Lung (tissue), 12 donors: Measurements from ENCODE around the gene SARS2. TPM values are rescaled to one million over a fixed set of nuclear protein-coding genes. Genes with fewer than 3 reads are reported as not detected.

Experiments used
- ATAC-seq: fragments of 200-7000 bp; cut with Tn5 transposase; one replicate; pipeline ENCODE4 v1.9.1; 2020; ENCODE audit warnings: moderate number of reproducible peaks; ENCODE audit not compliant: insufficient read depth, low FRiP score
- DNase-seq, 3 donors: peaks; one replicate each; pipeline ENCODE4 v3.0.0-alpha.2; 2013 to 2017
- H3K27ac ChIP-seq, 2 donors: one replicate each; pipeline ENCODE4 v1.5.1; 2013; ENCODE audit warnings: mild to moderate bottlenecking in 2 of 2, moderate library complexity in 2 of 2, control low read depth in 1 of 2, inconsistent platforms in 1 of 2, low read depth in 1 of 2, low read length in 1 of 2
- H3K27me3 ChIP-seq, 3 donors: one replicate each; pipeline ENCODE4 v1.5.1; 2013; ENCODE audit warnings: low read length in 2 of 3; ENCODE audit not compliant: control insufficient read depth in 3 of 3, insufficient read depth in 3 of 3
- H3K36me3 ChIP-seq, 4 donors: one replicate each; pipeline ENCODE4 v1.5.1; 2013; ENCODE audit warnings: low read length in 4 of 4, mild to moderate bottlenecking in 1 of 4, moderate library complexity in 1 of 4; ENCODE audit not compliant: control insufficient read depth in 4 of 4, insufficient read depth in 4 of 4
- H3K4me1 ChIP-seq, 5 donors: one replicate each; pipeline ENCODE4 v1.5.1; 2013; ENCODE audit warnings: low read length in 5 of 5, mild to moderate bottlenecking in 2 of 5, moderate library complexity in 1 of 5; ENCODE audit not compliant: control insufficient read depth in 5 of 5, insufficient read depth in 5 of 5
- H3K4me3 ChIP-seq: one replicate; pipeline ENCODE4 v1.5.1; 2013; ENCODE audit warnings: mild to moderate bottlenecking, control low read depth, moderate library complexity
- H3K9ac ChIP-seq, 2 donors: one replicate each; pipeline ENCODE4 v1.5.1; 2013; ENCODE audit warnings: low read length in 2 of 2, control low read depth in 1 of 2; ENCODE audit not compliant: insufficient read depth in 1 of 2
- H3K9me3 ChIP-seq, 4 donors: one replicate each; pipeline ENCODE4 v1.5.1; 2013; ENCODE audit warnings: low read length in 3 of 4, mild to moderate bottlenecking in 1 of 4, moderate library complexity in 1 of 4; ENCODE audit not compliant: control insufficient read depth in 4 of 4, insufficient read depth in 3 of 4
- WGBS, 2 donors: extraction: QIAGEN DNeasy Blood & Tissue Kit; methylation state at CpG; one replicate each; pipeline ENCODE4 v1.1.7; 2013; 5-methylcytosine and 5-hydroxymethylcytosine counted together
- polyA plus RNA-seq, 2 donors: library from polyadenylated mRNA; stranded (reverse); fragments of 200-250 nt; gene quantifications; one replicate each; pipeline ENCODE4 v1.2.1, GENCODE V29; 2013
- total RNA-seq, 2 donors: library from RNA; depleted of rRNA in 1 of 2; stranded (reverse); fragments of >200 nt in 1 of 2; gene quantifications; one replicate each; pipeline ENCODE4 v1.2.1, GENCODE V29; 2014 to 2021
- TF ChIP-seq, protein P1 (sequence below): IDR thresholded peaks from 2 replicates; pipeline ENCODE4 v1.5.1; 2012; ENCODE audit warnings: mild to moderate bottlenecking; ENCODE audit errors: control extremely low read depth, extremely low read depth
- donor health status: control.
- donor health status: control.
- donor health status: Bipolar disorder and iron deficiency.
- donor health status: healthy.
- donor health status: DM: yes; HTN: yes; CAD: no.

SARS2 gene
- total and polyA plus RNA-seq, 4 donors: 14.3 to 34.6 (median 24.3) TPM

DNA sequence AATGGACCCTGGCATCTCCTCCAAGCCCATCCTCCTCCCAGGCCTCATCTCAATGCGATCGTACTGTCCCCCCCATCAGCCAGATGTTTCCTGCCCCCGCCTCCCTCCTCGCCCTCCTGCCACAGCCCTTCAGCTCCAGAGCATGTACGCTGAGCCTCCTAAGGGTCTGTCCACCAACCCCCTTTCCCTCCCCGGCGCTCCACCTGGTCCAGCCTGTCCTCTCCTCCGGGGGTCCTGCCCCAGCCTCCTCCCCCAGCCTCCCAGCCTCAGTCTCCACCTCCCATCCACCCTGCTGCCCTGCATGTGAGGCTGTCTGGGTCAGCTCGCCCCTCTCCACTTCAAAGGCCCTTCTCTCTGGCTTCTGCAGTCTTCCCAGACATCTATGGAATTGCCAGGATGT lies 35.6 kb downstream of the SARS2 start:
- TF ChIP-seq, protein P1, sequence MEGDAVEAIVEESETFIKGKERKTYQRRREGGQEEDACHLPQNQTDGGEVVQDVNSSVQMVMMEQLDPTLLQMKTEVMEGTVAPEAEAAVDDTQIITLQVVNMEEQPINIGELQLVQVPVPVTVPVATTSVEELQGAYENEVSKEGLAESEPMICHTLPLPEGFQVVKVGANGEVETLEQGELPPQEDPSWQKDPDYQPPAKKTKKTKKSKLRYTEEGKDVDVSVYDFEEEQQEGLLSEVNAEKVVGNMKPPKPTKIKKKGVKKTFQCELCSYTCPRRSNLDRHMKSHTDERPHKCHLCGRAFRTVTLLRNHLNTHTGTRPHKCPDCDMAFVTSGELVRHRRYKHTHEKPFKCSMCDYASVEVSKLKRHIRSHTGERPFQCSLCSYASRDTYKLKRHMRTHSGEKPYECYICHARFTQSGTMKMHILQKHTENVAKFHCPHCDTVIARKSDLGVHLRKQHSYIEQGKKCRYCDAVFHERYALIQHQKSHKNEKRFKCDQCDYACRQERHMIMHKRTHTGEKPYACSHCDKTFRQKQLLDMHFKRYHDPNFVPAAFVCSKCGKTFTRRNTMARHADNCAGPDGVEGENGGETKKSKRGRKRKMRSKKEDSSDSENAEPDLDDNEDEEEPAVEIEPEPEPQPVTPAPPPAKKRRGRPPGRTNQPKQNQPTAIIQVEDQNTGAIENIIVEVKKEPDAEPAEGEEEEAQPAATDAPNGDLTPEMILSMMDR: no peak
- peaks cover 0 to 18% (median 7%) of the 10 kb centered on the region in 4 donors for H3K36me3 ChIP-seq
- no peaks in the 10 kb centered on the region for H3K9me3 ChIP-seq
- ATAC-seq (no peak), DNase-seq (no peak)
- no peaks in the 10 kb centered on the region for H3K27me3 ChIP-seq
- H3K4me1 ChIP-seq: peaks cover 0 to 16% (median 9%) of the 10 kb centered on the region in 5 donors
- no peak overlapping the region for H3K4me3 ChIP-seq
- 50 to 51% methylated on average over 9 of the region's 9 CpGs for WGBS, 2 donors
- H3K9ac ChIP-seq: no peak overlapping the region
- peak overlapping the region in 1 of 2 donors; percentile 17 for H3K27ac ChIP-seq

DNA sequence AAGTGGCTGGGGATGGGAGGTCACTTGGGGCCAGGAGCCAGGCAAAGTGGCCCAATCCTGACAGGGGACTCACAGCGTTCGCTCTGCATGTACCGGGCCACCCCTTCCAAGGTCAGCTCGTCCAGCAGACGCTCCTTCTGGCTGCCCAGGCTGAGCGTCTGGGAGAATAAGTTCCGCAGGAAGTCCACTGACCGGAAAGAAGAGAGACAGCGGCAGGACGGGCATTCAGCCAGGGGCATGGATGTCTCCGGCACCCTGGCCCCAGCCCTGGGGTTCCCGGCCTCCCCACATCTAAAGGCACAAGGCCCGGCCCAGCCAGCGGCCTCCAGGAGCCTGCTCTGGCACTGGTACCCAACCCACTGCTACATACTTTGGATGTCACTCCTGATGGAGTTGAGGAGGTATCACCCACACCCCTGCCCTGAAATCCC lies 37.2 kb downstream of the SARS2 start:
- H3K27me3 ChIP-seq: no peaks in the 10 kb centered on the region
- peaks cover 0 to 16% (median 7%) of the 10 kb centered on the region in 5 donors for H3K4me1 ChIP-seq
- peak overlapping the region in 1 of 2 donors; percentile 30 for H3K27ac ChIP-seq
- WGBS, 2 donors: 59 to 91% methylated on average over 14 of the region's 14 CpGs
- H3K36me3 ChIP-seq: peaks cover 0 to 33% (median 18%) of the 10 kb centered on the region in 4 donors
- DNase-seq (no peak), ATAC-seq (no peak)
- no peak overlapping the region for H3K9ac ChIP-seq
- peaks cover 0 to 2% (median 0%) of the 10 kb centered on the region in 4 donors for H3K9me3 ChIP-seq
- H3K4me3 ChIP-seq: no peak overlapping the region
- TF ChIP-seq, protein P1: no peak

DNA sequence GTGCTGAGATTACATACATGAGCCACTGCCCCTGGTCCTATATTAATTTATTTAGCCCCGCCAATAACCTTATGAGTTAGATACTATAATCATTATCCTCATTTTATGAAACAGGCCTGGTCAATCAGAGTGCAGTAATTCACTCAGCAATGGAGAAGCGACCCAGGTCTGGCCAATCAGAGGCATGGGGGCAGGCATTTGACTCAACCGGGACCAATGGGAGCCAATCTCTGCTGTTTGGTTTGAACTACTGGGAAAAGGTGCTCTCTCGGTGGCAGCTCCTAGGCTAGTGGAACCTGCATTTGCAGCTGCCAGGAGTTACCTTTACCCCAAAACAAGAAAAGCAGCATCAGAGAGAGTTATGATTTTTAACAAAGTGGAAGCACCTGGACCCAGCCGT lies 37.7 kb downstream of the SARS2 start:
- Histone ChIP-seq H3K4me1 (peaks cover 0 to 12% (median 2%) of the 10 kb centered on the region in 5 donors), H3K27ac (no peak overlapping the region), H3K4me3 (no peak overlapping the region), H3K9ac (no peak overlapping the region), H3K9me3 (peaks cover 0 to 2% (median 0%) of the 10 kb centered on the region in 4 donors), H3K27me3 (no peaks in the 10 kb centered on the region), H3K36me3 (peaks cover 0 to 35% (median 20%) of the 10 kb centered on the region in 4 donors)
- DNase-seq: no peak
- ATAC-seq: no peak
- 75 to 88% methylated on average over 5 of the region's 5 CpGs for WGBS, 2 donors
- TF ChIP-seq, protein P1: no peak

DNA sequence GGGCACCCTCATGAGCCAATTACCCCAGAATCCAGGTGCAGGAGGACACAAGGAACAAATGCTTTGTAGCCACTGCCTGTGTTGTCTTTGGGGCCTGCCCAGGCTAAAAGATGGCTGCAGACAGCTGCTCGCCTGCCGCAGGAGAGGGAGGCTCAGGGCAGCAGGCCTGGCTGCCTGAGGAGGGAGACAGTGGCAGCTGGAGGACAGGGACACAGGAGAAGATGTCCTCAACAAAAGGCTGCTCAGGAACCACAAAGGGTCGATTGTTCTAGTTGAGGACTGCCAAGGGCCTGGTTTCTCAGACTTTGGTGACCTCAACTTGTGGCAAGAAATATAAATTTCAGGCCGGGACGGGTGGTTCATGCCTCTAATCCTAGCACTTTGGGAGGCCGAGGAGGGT lies 38.8 kb downstream of the SARS2 start:
- peaks cover 0 to 11% (median 0%) of the 10 kb centered on the region in 5 donors for H3K4me1 ChIP-seq
- WGBS, 2 donors: 93 to 97% methylated on average over 6 of the region's 6 CpGs
- TF ChIP-seq, protein P1: no peak
- ATAC-seq (no peak), DNase-seq (no peak)
- H3K27ac ChIP-seq: no peak overlapping the region
- peaks cover 0 to 2% (median 0%) of the 10 kb centered on the region in 4 donors for H3K9me3 ChIP-seq
- peaks cover 0 to 39% (median 20%) of the 10 kb centered on the region in 4 donors for H3K36me3 ChIP-seq
- H3K27me3 ChIP-seq: no peaks in the 10 kb centered on the region
- H3K9ac ChIP-seq: no peak overlapping the region
- H3K4me3 ChIP-seq: no peak overlapping the region
